ENCODE measurements around the gene DNAH12.
"Not testable (repeated sequence)": the region's sequence is repeated elsewhere in the genome, so short reads cannot be mapped to it uniquely, and the experiment has no call there.

The DNAH12 gene

DNA sequence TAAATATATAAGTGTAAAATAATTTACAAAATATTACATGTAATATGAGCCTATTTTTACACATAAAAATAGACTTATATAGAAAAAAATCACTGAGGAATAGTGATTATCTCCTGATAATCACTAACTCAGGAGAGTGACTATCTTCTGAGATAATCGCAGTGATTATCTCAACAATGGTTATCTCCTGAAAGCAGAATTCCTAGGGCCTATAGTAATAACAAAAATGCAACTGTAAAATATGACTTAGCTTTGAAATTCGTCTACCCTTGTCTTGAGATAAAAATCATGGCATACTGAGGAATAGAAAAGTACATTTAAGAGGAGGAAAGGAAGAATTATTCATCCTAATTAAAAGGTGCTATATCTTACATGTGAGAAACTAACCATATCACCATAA lies 134.7 kb downstream of the DNAH12 start:
- no peak for DNase-seq

DNA sequence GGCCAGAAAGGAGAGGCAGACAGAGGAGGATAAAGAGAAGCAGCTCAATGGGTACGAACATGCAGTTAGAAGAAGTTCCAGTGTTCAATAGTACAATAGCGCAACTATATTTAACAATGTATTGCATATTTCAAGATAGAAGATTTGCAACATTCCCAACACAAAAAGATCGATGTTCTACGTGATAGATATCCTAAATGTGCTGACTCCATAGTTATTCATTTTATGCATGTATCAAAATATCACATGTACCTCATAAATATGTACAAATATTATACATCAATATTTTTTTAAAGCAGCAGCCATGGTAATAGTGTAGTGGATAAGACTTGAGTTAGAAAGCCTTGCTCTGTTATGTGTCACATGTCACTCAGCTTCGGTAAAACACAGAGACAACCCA lies 141.5 kb downstream of the DNAH12 start:
- no peak for DNase-seq

DNA sequence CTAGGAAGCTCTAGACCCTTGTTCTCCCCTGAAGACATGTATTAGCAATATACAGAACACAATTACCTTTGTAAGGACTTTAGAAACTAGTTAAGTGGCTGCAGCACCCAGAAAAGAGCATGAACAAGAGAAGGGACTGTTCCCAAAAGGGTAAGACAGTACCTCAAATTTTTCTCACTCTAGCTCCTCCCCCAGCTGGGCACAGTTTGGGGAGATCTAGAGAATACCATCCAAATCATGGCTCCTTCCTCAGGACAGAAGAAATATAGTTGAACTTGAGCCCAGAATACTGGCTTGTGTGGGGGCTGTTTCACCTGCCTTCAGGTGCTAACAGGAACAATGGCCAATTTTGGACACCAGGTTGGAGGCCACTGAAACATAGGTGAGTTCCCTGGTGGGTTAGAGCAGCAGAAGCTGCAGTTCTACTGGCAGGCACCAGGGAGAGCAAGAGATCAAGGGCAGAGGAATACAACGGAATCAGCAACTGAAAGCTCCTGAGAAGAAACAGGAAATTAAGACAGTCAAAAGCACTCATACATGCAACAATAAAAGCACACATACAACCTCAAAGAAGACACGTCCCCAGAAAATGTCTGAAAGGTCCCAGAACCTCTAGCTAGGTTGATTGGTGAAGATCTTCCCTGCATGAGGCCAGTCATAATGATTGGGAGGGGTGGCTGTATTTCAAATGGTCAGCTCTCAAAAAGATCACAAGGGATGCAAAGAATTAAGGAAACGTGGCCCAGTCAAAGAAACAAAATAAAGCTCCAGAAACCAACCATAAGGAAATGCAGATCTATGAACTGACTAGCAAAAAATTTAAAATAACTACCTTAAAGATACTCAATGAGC lies 146.7 kb downstream of the DNAH12 start:
- peak; percentile 5 for DNase-seq

DNA sequence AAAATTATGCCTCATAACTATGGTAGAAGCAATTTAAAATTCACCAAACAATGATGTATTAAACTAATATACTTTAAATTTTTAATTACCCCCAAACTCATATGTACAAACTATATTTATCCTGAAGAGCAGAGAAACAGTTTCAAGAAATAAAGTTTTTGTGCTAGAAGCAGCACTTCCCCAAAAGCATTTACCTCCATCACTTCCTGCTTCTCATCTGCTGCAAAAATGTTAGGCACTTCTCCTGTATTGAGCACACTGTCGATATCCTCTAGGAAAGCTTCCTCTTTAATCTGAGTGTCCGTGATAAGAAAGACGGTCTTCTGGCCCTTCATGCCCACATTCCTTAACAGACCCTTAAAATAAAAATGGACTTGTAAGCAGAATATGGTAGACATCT lies 150.2 kb downstream of the DNAH12 start:
- DNase-seq = no peak

DNA sequence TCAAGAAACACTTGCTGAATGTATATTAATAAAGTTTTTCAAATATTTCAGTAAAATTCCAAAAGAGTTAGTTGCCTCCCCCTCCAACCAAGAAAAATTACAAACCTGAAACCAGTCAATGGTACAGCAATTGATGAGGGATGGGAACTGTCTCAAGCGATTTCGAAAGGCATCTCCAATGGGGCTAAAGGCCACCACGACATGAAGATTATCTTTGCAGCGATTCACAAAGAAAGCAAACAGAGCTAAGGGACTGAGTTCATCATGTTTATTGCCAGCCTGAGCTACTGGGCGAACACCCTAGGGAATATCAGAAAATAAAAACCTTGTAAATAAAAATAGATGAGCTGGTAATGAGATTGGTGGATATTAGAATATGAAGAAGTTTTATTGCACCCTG lies 152.4 kb downstream of the DNAH12 start:
- no peak for DNase-seq

DNA sequence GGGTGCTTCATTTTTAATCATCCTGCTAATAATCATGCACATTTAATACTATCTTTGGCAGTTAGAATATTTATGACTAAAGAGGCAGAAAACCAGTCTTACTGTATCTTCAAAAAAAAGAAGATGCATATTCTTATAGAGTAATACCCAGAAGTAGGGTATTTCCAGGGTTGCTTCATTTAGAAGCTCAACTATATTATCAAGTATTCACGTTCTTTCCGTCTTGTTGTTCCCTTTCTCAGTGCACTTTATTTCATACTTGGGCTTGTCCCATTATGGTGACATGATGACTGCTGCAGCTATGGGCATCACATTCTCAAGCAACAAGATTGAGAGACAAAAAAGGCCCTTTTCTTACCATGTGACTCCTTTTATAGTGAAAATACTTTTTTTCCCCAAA lies 154.9 kb downstream of the DNAH12 start:
- no peak for DNase-seq

DNA sequence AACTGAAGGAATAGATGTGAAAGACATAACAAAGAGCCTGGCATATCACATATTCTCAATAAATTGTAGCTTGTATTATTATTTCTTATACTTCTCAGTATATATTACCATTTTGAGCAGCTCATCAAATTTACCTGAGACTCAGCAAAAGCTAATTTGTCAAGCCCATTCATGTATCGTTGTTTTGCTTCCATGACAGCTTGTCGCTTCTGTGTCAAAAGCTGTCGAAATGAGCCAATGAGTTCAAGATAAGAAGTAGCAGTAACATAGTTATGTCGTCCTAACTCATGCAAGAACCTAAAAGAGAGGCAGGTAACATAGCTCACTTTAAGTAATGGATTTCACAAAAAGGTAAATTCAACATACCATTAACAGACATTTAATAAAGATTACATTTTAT lies 157.8 kb downstream of the DNAH12 start:
- no peak for DNase-seq

DNA sequence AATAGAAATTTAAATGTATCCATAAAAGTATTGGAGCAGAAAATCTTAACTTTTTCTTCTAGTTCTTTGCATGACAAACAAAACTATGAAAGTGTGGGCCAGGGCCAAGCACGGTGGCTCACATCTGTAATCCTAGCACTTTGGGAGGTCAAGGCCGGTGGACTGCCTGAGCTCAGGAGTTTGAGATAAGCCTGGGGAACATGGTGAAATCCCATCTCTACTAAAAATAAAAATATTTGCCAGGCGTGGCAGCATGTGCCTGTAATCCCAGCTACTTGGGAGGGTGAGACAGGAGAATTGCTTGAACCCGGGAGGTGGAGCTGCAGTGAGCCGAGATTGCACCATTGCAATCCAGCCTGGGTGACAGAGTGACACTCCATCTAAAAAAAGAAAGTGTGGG lies 158.6 kb downstream of the DNAH12 start:
- no peak for DNase-seq

DNA sequence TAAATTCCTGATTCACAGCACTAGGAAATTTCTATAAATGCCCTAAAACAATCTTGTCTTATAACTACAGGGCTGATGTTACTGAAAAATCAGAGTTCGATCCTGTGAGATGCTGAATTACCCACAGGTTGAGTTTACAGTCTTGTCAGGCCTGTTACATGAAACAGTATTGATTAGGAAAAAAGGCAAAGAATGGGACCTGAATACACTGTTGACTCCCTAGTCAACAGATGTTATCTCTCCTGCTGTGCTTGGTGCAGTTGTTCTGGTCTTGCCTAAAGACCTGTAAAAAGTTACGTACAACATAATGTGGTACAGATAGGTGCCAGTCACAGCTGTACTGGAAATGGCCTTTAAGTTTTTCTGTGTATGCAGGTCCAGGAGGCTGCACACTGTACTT lies 160.3 kb downstream of the DNAH12 start:
- DNase-seq = no peak

DNA sequence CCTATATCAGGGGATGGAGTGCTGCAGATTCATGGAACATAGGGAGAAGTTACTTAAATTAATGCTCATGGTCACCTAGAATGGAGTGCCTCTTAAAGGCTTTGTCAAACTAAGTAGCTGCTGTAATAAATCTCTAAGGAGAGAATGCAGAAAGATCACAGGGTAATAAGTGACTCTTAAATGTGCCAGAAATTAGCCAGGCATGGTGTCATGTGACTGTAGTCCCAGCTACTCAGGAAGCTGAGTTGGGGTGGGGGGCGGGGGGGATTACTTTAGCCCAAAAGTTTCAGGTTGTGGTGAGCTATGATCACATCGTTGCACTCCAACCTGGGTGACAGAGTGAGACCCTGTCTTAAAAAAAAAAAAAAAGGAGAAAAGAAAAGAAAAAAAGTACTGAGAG lies 160.7 kb downstream of the DNAH12 start:
- DNase-seq = no peak

DNA sequence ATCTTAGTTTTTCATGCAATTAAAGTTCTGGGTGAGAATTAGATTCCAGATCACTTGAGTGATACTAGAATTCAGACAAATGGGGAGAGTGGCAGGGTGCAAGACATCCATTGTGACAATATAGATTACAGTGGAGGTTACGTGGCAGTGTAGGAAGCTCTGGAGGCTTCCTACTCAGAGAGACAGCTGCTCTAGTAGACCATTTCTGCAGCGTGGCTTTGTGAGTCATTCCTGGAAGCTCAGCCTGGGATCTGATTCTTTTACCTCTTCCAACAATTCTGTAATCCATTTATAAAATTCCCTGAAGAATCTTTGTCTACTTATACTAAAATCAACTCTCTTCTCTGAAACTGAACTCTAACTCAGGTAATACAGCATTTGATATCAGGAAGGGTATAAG lies 161.2 kb downstream of the DNAH12 start:
- no peak for DNase-seq

DNA sequence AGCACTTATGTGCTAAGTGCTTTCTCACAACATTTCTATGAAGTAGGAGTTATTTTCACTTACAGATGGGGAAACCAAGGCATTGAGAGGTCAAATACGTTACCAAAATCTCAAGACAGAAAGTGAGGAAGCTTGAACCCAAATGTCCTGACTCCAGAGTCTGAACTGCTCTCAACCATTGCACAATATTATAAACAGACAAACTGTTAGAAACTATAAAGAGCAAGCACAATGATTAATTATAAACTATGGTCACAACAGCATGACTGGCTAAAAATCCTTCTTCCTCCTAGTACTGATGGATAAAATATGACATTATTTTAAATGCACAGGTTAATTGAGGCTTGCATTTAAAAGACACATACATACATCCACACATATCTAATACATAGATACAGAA lies 173.8 kb downstream of the DNAH12 start:
- no peak for DNase-seq

DNA sequence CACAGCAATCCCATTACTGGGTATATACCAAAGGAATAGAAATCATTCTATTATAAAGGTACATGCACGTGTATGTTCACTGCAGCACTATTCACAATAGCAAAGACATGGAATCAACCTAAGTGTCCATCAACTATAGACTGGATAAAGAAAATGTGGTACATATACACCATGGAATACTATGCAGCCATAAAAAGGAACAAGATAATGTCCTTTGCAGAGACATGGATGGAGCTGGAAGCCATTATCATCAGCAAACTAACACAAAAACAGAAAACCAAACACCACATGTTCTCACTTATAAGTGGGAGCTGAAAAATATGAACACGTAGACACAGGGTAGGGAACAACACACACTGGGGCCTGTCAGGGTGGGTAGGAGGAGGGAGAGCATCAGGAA lies 179.1 kb downstream of the DNAH12 start:
- not testable (repeated sequence) for DNase-seq

DNA sequence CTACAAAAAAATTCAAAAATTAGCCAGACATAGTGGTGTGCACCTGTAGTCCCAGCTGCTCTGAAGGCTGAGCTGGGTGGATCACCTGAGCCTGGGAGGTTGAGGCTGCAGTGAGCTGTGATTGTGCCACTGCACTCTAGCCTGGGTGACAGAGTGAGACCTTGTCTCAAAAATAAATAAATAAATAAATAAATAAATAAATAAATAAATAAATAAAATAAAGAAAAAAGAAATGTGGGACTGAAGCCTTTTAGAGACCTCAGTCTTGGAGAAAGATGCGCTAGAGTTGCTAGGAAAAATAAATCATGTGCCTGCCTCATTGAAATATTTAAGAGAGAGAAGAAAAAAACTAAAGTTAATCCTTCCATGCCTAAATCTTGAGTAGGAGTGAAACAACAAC lies 187.9 kb downstream of the DNAH12 start:
- not testable (repeated sequence) for DNase-seq

DNA sequence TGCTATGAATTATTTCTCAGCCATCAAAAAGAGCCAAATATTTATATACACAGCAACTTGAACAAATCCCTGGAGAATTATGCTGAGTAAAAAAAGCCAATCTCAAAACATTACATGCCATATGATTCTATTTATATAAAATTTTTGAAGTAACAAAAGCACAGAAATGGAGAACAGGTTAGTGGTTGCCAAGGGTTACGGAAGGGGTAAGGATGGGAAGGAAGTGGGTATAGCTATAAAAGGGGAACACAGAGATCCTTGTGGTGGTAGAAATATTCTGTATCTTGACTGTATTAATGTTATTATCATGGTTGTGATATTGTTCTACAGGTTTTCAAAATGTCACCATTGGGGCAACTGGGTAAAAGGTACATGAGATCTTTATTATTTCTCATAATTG lies 189.4 kb downstream of the DNAH12 start:
- no peak for DNase-seq

DNA sequence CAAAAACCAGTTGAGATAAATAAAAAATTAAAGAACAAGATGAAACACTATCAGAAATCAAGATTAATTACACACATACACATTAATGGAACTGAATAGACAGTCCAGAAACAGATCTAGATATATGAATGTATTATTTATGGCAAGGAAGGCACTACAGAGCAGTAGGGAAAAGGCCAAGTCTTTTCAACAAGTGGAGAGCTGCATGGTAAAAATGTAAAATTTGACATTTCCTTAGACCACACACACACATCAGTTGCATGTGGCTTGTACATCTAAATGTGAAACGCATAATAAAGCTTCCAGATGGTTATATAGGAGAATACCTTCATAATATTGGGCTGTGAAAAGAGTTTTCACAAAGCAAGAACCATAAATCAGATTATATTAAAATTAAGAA lies 193.9 kb downstream of the DNAH12 start:
- no peak for DNase-seq

DNA sequence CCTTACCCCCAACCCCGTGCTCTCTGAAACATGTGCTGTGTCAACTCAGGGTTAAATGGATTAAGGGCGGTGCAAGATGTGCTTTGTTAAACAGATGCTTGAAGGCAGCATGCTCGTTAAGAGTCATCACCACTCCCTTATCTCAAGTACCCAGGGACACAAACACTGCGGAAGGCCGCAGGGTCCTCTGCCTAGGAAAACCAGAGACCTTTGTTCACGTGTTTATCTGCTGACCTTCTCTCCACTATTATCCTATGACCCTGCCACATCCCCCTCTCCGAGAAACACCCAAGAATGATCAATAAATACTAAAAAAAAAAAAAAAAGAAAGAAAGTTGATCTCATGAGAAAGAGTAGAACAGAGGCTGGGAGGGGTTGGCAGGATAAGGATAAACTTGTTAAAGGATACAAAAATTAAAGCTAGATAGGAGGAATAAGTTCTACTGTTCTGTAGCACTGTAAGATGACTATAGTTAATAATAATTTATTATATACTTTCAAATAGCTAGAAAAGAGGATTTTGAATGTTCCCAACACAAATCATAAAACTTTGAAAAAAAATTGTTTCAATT lies 205.0 kb downstream of the DNAH12 start:
- DNase-seq = not testable (repeated sequence)

DNA sequence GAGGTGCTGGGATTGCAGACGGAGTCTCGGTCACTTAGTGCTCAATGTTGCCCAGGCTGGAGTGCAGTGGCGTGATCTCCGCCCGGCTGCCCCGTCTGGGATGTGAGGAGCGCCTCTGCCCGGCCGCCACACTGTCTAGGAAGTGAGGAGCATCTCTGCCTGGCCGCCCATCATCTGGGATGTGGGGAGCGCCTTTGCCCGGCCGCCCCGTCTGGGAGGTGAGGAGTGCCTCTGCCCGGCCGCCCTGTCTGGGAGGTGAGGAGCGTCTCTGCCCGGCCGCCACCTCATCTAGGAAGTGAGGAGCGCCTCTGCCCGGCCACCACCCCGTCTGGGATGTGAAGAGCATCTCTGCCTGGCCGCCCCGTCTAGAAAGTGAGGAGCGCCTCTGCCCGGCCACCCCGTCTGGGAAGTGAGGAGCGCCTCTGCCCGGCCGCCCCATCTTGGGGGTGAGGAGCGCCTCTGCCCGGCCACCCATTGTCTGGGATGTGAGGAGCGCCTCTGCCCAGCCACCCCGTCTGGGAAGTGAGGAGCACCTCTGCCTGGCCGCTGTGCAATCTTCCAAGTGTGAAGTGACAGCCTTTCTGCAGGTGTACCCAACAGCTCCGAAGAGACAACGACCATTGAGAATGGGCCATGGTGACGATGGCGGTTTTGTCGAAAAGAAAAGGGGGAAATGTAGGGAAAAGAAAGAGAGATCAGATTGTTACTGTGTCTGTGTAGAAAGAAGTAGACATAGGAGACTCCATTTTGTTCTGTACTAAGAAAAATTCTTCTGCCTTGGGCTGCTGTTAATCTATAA lies 205.7 kb downstream of the DNAH12 start:
- DNase-seq = not testable (repeated sequence)

DNA sequence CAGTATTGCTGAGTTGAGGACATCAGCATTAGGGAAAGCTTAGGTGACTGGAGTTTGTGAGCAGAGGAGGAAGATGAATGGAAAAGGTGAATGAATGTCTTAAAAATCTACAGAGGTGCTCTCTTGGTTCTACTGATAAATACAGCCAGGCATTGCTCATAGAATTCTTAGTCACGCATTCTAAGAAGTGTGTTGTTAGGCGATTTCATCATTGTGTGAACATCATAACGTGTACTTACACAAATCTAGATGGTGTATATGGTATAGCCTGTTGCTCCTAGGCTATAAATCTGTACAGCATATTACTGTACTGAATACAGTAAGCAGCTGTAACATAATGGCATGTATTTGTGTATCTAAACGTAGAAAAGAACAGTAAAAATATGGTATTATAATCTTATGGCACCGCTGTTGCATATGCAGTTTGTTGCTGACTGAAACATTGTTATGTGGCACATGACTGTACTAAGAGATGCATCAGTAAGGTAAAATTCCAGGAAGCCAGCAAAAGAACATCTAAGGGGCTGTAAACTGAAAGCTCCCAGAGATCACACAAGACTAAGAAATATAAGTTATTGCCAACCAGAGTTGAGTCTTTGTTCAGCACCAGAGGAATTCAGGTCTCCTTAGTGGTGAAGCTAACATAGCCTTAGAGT lies 208.7 kb downstream of the DNAH12 start:
- no peak for DNase-seq

DNA sequence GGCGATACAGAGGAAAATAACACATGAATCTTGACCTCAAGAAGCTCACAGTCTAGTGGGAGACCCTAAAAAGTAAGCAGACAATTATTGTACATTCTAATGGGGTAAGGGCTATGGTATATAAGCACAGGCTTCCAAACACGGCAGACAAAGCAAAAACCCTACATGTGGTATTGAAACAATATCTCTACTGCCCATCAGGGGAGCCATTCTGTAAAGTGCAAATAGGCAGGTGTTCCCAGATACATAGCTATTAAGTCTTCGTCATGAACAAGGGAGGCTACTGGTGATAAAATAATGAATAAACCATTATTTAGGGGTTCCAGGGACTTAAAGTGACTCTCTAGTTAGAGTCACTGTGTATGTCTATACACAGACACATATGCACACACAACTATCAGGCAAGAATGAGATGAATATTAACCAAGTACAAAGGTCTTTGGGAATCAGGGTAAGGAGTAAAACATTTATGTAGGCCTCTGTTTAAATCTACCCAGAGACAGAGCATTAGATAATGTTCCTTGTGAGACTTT lies 213.0 kb downstream of the DNAH12 start:
- DNase-seq = no peak

DNA sequence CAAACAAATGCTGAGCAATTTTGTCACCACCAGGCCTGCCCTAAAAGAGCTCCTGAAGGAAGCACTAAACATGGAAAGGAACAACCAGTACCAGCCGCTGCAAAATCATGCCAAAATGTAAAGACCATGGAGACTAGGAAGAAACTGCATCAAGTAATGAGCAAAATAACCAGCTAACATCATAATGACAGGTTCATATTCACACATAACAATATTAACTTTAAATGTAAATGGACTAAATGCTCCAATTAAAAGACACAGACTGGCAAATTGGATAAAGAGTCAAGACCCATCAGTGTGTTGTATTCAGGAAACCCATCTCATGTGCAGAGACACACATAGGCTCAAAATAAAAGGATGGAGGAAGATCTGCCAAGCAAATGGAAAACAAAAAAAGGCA lies 217.6 kb downstream of the DNAH12 start:
- DNase-seq = not testable (repeated sequence)

DNA sequence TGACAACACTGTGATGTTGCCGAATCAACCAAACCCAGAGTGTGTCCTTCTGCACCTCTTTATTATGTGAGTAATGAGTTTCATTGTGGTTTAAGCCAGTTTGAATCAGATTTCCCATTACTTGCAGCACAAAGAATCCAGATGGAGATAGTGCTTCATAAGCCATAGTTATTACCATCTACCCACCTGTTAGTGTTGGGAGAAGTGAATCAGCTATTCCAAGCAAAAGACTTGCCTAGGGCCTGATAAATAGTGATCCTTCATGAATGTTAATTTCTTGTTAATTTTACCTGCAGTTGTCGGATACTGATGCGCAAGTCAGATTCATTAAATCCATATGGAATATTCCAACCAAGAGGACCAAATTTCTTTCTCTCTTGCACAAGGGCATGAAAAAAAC lies 229.9 kb downstream of the DNAH12 start:
- no peak for DNase-seq

DNA sequence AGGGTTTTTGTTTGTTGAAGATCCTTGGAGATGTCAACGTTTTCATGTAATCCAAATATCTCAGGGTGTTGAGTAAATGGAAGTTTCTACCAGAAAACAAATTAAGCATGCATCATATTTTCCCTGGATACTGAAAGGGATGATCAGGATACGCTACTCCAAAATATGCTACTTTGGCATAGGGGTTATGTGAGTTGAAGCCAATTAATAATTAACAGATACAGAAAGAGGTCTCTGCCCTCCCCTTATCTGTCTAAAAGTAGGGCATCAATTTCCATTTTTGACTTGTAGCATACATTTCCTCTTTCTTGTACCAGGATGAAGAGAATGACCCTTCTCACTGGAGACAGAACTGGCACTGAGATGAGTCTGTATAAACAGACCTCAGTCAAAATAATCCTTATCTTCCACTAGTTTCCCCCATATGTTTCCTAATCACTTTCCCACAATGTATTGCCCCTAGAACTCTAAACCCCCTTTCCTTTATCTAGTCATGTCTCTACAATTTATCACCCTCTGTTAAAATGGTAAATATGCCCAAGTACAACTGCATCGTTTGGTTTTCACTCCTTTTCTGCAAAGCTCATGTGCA lies 234.3 kb downstream of the DNAH12 start:
- no peak for DNase-seq
